GM12801 (cell line): ENCODE data around the gene SLC35A3.

Experiments used
- CTCF ChIP-seq: IDR thresholded peaks from one replicate; pipeline ENCODE4 v1.5.1; 2011; ENCODE audit warnings: control low read depth; ENCODE audit not compliant: insufficient read length; ENCODE audit errors: extremely low read depth

The SLC35A3 gene

GRCh38 chr1:99945174-99945573 is 24.6 kb upstream of the SLC35A3 start:
- no peak for TF ChIP-seq CTCF

- no peak for TF ChIP-seq CTCF
Observed at GRCh38 chr1:99950486-99950885, 19.3 kb upstream of the SLC35A3 start.

- no peak for TF ChIP-seq CTCF
Observed at GRCh38 chr1:99952522-99952921, 17.3 kb upstream of the SLC35A3 start.

- no peak for TF ChIP-seq CTCF
Observed at GRCh38 chr1:99955375-99955774, 14.4 kb upstream of the SLC35A3 start.

GRCh38 chr1:99956755-99957154 is 13.0 kb upstream of the SLC35A3 start:
- TF ChIP-seq CTCF = no peak

- TF ChIP-seq CTCF = no peak
Observed at GRCh38 chr1:99957818-99958217, 12.0 kb upstream of the SLC35A3 start.

- no peak for TF ChIP-seq CTCF
Observed at GRCh38 chr1:99963041-99963795, 6.6 kb upstream of the SLC35A3 start.
